Measurements from ENCODE around the gene KANK2.

Gene KANK2

DNA sequence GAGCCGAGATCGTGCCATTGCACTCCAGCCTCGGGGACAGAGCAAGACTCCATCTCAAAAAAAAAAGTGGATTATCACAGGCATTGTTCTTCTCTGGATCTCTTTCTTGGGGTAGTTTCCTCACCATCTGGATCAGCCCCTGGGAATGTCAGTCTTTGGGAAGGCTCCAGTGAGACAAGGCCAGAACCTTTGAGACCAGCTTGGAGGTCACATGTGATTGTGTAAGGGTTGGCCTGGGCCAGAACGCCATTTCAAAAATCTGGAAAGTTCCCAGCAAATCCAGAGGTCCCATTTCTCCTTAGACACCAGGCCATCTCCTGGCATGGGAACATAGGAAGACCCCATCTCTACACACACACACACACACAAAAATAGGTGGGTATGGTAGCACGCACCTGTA is 27.8 kb upstream of the KANK2 start:
- DNase-seq: no peak

GRCh38 chr19:11224429-11224828 is 27.1 kb upstream of the KANK2 start:
- DNase-seq: no peak

DNA sequence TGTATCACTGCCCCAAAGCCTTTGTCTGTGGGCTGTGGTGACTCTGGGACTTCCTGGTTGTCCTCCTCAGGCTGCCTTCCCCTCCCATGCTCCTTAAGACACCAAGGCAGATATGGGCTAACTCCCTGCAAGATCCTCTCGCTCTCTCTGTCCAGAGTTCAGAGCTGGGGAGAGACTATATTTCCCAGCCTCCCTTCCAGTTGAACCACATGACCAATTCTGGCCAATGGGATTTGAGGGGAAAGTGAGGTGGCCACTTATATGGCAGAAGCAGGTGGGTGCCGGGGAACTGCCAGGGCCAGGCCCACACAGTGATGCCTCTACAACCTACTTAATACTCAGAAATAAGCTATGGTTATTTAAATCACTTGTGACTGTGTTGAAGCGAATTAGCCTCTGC is 25.9 kb upstream of the KANK2 start:
- no peak for DNase-seq

DNA sequence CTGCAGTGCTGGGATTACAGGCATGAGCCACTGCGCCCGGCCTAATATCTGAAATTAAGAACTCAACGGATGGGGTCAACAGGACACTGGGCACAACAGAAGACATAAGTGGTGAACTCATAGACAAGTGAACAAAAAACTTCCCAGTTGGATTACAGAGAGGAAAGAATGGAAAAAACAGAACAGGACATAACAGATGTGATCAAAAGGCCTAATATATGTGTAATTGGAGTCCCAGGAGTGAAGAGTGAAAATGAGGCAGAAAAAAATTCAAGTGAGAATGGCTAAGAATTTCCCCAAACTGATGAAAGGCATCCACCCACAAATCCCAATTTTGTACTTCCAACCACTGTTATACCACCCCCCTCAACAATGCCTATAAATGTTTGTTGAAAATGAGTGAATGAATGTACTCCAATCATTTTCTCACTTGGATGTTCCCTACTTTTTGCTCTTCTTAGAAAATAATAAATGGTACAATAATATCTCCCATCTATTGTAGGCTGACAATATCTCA is 23.8 kb upstream of the KANK2 start:
- no peak for DNase-seq

DNA sequence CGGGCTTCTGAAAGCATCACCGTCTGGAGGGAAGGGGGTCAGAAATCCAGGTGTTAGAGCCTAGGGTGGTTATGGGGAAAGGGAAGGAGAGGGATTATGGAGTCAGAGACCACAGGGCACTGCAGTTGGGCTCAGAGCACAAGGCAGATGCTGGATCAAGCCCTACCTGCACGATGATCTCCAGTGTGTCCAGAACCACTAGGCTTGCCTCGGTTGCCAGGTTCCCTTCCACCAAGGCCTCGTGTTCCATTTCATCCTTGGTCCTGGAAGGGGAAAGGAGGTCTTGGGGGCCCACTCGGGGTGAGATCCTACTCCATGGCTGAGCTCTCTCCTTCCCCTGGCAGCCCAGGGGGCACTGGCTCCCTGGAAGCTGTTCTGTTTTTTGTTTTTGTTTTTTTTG is 17.0 kb upstream of the KANK2 start:
- DNase-seq: no peak

DNA sequence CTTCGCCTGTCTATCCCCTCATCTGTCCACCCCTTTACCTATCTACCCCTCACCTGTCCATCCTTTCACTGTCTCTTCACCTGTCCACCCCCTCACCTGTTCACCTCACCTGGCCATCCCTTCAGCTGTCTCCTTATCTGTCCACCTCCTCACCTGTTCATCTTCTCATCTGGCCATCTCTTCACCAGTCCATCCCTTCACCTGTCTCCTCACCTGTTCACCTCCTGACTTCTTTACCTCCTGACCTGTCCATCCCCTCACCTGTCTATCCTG is 13.2 kb upstream of the KANK2 start:
- no peak for DNase-seq

DNA sequence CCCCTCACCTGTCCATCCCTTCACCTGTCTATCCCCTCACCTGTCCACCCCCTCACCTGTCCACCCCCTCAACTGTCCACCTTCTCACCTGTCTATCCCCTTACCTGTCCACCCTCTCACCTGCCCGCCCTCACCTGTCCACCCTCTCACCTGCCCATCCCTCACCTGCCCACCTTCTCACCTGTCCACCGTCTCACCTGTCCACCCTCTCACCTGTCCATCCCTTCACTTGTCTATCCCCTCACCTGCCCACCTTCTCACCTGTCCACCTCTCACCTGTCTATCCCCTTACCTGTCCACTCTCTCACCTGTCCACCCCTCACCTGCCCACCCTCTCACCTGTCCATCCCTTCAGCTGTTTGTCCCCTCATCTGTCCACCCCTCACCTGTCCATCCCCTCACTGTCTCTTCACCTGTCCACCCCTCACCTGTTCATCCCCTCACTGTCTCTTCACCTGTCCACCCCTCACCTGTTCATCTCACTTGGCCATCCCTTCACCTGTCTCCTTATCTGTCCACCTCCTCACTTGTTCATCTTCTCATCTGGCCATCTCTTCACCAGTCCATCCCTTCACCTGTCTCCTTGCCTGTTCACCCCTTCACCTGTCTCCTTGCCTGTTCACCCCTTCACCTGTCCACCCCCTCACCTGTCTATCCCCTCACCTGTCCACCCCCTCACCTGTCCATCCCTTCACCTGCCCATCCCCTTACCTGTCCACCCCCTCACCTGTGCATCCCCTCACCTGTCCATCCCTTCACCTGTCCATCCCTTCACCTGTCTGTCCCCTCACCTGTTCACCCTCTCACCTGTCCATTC is 12.7 kb upstream of the KANK2 start:
- no peak for DNase-seq

DNA sequence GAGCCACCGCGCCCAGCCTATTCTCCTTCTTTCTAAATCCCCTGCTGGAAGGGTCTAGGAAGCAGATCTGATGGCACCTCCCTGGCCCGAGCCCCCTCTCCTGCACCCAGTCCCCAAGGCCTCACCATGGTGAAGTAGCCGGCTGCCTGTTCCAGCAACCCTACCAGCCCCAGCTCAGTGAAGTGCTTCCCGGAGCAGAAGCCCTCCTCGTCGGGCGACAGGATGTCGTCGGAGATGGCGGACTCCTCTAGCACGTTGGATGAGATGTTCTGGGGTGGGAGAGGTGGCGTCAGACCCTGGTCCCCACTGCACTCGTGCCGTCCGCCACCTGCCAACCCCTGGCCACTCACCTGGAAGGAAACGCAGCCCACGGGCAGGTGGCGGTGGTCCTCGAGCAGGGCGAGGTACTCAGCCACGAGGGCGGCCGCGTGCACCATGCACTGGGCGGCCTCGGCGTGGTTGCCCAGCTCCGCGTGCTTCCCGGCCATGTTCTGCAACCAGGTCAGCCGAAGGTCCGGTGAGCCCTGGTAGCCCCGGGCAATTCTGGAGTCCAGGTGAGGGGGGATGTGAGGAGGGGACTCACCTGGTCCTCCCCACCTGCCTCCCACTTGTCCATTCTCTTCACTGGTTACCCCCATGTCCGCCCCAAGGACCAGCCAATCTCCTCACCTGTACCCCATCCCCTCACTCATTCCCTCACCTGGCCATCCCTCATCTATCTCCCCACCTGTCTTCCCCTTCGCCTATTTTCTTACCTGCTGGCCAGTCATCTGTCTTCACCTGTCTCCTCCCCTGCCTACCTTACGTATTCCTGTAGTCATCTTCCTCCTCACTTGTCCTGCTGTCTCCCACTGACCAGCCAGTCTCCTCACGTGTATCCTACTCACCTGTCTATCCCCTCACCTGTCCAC is 11.5 kb upstream of the KANK2 start:
- no peak for DNase-seq

- DNase-seq: no peak
Measured at GRCh38 chr19:11205939-11206570, 8.7 kb upstream of the KANK2 start.

GRCh38 chr19:11204943-11205349 is 7.6 kb upstream of the KANK2 start:
- DNase-seq: no peak

DNA sequence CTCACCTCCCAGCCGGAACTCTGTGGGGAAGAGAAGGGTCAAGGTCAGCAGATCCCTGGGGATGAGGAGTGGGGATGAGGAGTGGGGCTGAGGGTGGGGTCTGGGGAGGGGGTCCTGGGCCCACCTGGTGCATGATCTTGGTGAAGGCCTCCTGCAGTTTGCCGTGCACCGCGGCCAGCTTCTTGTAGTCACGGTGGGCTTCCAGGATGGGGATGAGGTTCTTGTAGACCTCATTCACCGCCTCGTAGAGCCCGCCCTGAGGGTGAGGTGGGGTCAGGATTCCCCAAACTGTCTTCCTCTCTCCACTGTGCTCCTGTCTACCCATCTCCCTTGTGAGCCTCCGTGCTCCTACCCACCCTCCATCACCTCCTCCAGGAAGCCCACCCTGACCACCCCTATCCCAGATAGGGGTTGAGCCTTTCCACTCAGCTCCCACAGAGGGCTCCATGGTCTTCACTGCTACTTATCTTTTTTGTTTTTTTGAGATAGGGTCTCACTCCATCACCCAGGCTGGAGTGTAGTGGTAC is 6.8 kb upstream of the KANK2 start:
- DNase-seq: no peak

DNA sequence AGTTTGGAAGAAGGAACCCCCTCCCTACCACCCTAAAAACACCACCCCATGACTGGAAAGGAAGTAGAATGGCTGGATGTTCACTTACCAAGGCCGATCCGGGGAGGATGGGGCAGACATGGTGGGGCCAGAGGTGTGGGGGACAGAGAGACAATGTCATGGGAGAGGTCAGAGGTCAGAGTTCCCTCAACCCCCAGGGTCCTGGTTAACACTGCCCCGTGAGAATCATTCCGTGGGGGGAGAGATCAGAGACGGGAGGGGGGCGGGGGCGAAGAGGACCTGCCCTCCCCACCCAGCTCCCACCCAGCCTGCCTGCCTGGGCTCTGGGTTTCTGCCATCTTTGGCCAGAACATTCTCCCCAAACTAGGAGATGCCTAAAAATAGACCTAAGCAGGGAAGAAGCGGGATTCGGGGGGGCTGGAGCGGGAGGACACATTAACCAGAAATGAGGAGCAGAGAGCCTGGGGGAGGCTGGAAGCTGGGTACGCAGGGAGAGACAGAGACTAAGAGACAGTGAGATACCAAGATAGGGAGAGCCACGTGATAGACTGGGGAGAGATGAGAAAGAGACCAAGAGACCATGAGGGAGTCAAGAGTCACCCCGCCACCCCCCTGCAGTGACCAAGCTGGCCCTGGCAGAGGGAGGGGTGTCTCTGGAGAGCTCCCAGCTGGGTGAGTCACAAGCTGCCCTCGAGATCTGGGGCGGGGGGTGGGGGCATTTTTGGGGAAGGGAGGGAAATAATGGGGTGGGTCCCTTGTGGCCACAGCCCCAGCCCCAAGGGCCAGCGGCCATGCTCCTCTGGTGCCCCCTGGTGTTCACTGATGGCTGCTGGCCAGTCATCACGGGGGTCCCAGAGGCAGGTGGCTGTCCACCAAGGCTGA is 6.1 kb upstream of the KANK2 start:
- DNase-seq: peak; percentile 35

DNA sequence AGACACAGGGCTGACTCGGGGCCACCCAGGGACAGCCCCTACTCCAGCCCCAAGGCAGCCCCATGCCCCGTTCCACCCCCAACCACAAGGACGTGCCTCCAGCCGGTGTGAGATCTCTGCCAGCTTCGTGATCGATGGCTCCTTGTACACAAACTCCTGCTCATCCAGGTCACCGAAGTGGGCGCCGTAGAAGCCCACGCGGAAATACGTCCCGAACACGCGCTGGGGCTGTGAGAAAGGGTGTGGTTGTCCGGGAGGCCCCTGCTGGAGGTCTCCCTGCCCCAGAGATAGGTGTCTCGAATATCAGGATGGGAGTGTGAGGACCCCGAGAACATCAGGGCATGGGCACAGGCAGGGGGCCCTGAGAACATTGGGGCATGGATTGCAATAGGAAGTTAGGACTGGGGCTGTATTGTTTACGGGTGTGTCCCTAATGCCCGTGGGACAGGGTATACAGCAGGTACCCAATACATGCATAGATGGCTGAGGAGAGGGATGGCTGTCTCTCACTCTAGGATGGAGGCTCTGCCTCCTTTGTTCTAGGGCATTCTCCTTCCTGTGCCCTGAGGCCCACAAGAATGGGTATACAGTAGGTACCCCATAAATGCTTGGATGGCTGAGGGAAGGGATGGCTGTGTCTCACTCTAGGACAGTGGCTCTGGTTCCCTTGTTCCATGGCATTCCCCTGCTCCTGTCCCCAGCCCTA is 5.3 kb upstream of the KANK2 start:
- DNase-seq: no peak

DNA sequence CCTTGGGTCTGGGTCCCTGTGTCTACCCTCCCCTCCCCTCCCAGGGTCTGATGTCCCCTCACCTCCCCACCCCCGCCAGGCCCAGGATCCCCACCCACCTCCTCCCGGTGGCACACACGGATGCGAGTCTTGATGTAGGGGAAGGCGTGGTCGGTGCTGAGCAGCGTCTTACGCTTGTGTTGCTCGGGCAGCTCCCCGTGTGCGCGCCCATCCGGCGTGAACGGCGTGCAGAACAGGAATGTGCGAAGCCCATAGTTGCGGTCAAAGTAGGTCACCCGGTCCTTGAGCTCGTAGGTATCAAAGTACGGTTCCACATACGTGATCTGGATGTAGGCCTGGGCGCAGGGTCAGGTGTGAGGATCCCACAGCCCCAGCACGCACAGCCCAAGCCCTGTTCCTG is 4.4 kb upstream of the KANK2 start:
- DNase-seq: no peak

GRCh38 chr19:11200931-11201330 is 3.6 kb upstream of the KANK2 start:
- DNase-seq: no peak

DNA sequence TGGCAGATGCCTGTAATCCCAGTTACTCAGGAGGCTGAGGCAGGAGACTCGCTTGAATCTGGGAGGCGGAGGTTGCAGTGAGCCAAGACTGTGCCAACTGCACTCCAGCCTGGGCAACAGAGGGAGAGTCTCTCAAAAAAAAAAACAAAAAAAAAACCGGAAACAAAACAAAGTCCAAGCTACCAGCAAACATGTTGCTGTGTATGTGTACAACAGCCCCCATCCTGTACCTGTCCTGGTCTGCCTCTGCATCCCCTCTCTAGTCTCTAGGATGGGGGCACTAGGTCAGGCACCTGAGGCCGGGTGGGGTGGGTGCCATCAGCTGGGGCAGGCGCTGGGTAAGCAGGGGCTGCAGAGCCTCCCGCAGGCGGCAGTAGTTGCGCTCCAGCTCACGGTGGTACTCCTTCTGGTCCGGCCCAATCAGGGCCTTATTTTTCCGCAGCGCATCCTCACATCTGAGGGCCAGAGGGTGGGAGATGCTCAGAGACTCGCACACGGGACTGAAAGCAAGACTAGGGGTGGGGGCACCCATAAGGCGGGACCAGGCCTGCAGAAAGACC is 2.8 kb upstream of the KANK2 start:
- DNase-seq: no peak

DNA sequence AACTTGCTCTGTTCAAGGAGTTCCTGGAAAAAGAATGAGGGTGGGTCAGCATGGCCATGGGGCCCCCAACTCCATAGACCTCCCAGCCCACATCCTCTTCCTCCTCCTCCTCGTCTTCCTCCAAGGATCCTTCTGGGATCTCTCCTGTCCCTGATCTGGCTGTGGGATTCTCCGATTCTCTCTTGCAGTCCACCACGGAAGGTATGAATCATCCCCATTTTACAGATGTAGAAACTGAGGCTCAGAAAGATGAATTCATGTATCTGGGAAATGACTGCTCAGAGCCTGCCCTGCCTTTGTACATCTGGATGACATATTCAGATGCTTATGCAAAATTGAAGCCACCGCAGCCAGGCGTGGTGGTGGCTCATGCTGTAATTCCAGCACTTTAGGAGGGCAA is 2.2 kb upstream of the KANK2 start:
- no peak for DNase-seq

DNA sequence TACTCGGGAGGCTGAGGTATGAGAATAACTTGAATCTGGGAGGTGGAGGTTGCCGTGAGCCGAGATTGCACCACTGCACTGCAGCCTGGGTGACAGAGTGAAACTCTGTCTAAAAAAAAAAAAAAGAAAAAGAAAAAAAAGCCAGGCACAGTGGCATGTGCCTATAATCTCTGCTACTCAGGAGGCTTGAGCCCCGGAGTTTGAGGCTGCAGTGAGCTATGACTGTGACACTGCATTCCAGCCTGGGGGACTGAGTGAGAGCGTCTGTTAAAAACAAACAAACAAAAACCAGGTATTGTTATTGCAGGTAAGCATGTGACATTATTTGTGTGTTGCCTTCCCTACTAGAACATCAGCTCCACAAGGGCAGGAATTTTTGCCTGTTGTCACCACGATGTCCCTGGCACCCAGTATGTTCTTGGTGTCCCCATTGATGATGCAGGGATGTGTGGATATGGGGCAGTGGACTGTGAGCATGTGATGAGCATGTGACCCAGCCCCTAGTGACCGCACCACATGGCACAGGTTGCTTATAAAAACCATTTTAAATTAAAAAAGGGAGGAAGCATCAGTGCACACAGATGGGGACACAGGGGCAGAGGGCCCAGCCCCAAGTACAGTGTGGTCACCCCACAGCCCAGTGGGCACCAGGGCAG is 1.6 kb upstream of the KANK2 start:
- DNase-seq: no peak

DNA sequence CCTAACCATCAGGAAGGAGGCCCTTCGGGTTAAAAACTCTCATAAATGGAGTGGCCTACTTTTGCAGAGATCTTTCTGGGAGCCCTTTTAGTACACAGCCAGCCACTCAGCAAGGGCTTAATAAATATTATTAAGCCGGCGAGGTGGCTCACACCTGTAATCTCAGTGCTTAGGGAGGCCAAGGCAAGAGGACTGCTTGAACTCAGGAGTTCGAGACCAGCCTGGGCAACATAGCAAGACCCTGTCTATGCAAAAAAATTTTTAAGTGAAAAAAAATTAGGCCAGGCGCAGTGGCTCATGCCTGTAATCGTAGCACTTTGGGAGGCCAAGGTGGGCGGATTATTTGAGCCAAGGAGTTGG is 810 bp upstream of the KANK2 start:
- no peak for DNase-seq

DNA sequence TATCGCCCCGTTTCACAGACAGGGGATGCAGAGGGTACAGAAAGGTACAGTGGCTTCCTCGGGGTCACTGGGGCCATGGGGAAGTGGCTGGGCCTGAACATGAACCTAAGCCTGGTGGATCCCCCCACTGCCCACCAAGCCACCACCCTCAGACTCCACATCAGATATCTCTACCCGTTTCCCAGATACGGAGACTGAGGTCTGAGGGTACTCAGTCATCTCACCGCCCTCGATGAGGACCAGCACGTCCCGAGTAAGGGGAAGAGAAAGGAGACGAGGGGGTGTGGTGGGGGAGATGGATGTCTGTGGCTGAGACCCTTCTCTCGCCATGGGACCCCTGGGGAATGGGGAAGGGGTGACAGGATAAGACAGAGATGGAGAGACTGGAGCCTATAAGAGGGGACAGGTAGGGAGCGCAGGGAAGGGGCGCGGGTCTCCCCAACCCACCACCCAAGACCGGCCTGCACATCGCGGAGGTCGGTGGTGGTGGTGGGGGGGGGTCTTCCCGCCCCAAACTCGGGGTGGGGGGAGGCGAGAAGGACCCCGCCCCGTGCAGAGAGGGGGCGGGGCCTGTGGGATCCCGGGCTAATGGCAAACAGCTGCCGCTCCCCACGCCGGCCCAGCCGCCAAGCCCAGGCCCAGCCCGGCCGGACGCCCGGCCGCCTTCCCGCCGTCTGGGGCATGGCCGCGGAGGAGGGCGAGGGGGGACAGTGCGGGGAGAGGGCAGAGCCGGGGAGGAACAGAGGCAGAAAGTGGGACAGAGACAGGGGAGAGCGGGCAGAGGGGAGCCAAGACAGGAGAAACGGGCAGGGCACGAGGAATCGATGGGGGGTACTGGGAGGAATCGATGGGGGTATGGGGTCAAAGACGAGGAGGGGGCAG is 698 bp downstream of the KANK2 start:
- peak; percentile 24 for DNase-seq
